Effector CD4-positive, alpha-beta T cell (primary cell): ENCODE results near the gene DPM3.
"Not testable (repeated sequence)": the region's sequence is repeated elsewhere in the genome, so short reads cannot be mapped to it uniquely, and the experiment has no call there.

ENCODE experiments used
- DNase-seq: peaks from one replicate; pipeline ENCODE4 v3.0.0-alpha.2; 2020

Gene DPM3

DNA sequence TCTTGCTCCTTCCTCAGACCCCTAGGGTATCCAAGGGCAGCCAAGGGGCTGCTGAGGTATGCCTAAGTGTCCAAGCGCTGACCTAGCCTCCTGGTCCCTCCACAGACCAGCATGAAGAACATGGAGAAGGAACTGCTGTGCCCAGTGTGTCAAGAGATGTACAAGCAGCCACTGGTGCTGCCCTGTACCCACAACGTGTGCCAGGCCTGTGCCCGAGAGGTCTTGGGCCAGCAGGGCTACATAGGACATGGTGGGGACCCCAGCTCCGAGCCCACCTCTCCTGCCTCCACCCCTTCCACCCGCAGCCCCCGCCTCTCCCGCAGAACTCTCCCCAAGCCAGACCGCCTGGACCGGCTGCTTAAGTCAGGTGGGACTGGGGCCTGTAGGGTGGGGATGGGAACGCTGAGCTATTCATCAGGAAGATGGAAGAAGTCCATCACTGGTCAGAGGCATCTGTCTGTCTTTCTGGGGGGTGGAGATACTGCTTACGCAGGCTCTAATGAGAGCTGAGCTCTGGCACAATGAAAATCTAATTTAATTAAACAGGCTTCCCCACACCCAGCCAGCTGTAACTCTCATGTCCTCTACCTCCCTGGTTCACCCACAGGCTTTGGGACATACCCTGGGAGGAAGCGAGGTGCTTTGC, 35.1 kb upstream of the DPM3 start:
- DNase-seq, result no peak

DNA sequence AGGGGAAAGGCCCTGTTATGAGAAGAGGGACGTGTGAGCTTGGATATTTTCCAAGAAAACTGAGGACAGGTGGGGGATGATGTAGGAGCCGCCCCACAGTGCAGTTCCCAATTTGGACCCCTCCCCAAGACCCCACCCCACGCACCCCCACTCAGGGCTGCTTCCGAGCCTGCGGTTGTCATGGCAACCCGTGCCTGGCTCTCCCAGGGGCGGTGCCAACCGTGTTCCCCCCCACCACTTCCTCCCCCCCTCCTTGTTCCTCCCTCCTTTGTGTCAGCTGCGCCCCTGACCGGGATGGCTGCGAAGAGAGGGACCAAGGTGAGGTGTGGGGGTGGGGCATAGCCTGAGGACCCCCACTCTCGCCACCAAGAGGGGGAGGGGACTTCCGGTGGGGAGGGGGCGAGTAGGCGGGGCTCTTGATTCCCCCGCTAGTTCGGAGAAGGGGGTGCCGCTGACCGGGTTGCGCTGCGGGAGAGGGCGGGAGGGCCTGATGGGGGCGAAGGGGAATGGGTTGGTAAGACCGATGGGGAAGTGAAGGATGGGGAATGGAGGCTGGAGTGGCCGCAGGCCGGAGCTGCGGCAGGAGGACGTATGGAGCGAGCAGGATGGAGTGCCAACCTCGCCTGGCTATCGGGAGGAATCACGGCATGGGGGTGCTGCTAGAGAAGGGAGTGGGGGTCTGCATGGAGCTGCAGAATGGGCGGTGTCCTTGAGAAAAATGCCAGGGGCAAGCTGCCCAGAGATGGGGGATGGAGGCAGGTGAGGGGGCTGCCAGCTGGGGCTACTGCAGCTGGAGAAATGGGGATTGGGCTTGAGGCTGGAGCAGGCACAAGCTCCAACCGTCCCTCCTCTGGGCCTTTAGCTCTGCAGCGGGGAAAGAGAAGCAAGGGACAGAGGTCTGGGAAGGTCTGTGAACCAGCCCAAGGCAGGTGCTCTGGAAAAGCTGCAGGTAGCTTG, 34.3 kb upstream of the DPM3 start:
- no peak for DNase-seq

DNA sequence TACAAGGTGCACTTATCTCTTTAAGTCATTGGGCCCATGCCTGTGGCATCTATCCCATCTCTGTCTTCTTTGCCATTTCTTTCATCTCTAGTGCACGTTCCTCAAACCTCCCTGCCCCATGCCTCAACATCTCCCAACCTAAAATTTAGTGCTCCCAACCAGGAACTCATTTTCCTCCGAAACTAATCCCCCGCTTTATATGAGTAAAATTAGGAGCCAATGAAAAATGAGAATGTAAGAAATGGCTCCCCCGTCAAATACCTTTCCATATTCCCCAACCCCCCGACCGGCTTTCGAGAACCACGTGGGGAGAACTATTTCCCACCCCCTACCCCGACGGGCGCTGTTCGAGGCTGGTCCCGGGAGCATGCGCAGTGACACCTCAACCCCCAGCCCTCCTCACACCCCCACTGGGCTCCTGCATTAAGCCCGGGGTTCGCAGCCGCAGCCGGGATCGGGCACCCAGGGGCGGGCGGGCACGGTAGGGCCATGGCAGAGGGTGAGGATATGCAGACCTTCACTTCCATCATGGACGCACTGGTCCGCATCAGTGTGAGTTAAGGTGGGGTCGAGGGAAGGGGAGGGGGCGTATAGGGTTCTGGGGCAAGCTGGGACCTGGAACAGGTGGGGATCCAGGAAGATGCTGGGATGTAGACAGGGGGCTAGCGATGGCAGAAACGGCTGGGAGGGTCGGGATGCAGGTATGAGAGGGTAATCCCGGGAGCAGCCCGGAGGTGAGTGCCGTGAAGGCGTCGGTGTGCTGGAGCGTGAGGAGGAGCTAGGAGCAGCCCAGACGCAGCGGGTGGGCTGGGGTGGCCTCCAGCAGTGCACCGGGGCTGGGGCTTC, 33.4 kb upstream of the DPM3 start, which contains the start of gene TRIM46:
Gene TRIM46 (plus strand): TSS at position 372 of the 846 bp plus-strand sequence. CDS start 118 bp downstream, at position 490.
- peak; percentile 46 for DNase-seq

DNA sequence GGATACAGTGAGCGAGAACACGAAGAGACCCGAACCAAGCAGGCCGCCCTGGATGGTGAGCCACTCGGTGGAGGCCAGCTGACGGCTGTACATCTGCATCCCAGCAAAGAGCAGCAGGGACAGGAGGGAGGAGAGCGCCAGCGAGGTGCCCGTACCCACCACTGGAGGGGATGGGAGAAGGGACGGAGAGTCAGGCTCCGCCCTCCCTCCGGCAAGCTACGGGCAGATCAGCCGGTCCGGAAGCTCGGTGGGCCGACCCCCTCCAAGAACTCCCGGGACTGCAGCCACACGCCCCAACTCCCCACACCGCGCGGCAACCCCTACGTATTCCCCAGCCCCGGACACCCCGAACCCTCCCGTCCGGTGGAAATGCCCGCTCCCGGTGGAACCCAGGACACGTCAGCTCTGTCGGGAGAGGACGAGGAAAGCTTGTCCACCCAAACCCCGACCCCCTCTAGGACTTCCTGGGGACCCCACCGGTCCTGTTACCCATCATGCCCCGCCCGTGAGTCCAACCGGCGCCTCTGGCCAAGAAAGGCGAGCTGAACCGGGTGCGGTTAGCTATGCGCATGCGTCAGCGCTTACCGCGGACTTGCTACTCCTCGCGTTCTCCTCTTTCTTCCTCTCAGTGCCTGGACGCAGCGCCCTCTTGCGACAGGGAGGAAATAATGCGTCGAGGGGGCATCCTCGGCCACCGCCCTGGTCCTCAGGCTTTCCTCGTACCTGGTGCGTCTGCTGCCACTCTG, 32.6 kb upstream of the DPM3 start, which contains the start of gene KRTCAP2:
Gene KRTCAP2 (minus strand): TSS at position 573 of the 746 bp plus-strand sequence. CDS start 80 bp downstream, at position 493.
- peak; percentile 91 for DNase-seq

DNA sequence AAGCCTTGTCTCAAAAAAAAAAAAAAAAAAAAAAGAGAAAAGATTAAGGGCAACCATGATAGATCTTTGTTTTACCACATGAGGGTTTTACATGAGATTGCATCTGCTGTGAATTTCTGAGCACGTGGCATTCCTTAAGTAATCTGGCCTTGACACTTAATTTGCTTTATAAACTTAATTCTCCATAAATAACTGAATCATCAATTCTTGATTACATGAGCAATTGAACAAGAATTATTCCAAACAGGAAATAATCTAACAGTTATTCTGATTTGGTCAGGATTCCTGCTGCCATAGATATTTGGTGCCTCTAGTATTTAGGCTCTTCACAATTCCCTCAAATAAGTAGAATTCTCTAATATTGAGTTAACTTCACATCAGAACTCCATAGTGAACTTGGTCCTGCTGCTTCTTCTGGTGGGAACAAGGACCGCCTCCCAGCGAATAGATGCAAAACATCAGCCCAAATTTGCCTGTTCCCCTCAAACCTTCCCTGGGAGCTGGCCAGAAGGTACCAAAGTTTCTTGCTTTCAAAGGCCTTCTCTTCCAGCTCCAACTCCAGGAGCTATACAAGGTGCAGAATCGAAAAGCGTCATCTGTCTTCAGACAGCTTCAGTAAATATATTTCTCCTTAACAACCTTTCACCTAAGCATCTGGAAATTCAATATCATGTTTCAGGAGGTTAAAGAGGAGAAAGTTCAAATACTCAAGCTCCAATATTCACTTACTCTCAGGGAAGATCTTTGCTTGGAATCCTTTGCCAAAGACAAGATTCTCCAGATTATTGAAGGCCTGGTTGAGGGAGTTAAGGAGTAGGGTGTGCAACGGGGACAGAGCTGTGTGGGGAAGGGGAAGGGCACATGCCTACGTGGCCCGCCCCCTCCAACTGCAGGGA, 31.8 kb upstream of the DPM3 start:
- no peak for DNase-seq

DNA sequence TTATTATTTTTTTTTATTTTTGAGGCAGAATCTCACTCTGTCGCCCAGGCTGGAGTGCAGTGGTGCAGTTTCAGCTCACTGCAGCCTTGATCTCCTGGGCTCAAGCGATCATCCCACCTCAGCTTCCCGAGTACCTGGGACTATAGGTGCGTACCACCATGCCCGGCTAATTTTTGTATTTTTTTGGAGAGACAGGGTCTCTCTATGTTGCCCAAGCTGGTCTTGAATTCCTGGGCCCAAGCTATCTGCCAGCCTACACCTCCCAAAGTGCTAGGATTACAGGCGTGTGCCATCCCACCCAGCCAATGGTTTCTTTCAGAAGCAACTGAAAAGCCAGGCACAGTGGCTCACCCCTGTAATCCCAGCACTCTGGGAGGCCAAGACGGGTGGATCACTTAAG, 30.5 kb upstream of the DPM3 start:
- no peak for DNase-seq

DNA sequence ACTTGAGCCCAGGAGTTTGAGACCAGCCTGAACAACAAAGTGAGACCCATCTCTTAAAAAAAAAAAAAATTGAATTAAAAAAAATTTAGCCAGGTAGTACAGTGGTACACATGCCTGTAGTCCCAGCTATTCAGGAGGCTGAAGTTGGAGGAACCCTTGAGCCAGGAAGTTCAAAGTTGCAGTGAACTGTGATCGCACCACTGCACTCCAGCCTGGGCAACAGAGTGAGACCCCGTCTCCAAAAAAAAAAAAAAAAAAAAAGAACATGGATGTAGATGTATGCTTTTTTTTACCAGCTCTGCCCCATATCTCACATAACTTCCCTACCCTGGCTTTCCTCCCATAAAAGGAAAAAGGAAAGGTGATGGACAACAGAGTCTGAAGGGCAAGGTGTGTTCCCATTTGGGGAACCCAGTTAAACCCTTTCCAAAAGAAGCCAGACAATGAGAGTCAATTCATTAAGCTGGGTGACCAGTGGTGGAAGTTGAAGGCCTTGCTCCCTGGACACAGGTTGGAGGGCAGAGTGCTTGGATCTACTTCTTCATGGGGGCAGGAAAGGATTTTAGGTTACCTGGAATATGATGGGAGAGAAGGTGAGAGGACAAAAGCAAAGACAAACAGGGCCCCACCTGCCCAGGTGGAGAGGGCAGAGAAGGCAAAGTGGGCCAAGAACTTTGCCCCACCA, 29.9 kb upstream of the DPM3 start:
- no peak for DNase-seq

DNA sequence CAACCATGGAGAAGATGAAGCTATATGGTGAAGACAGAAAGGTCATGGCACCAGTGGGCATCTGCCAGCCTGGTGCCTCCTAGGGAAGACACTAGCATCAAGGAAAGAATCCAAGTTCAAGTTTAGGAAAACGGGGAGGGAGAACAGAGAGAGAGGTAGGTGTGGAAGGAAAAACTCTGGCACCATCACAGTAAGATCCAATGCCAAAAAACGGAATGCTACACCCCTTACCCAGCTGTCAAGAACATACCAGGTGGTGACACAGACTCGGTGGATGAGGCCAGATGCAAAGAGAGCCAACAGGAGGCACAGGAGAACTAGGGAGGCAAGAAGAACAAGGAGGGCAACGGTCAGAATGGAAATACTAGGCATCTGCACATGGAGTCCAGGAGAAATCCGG, 29.2 kb upstream of the DPM3 start:
- no peak for DNase-seq

DNA sequence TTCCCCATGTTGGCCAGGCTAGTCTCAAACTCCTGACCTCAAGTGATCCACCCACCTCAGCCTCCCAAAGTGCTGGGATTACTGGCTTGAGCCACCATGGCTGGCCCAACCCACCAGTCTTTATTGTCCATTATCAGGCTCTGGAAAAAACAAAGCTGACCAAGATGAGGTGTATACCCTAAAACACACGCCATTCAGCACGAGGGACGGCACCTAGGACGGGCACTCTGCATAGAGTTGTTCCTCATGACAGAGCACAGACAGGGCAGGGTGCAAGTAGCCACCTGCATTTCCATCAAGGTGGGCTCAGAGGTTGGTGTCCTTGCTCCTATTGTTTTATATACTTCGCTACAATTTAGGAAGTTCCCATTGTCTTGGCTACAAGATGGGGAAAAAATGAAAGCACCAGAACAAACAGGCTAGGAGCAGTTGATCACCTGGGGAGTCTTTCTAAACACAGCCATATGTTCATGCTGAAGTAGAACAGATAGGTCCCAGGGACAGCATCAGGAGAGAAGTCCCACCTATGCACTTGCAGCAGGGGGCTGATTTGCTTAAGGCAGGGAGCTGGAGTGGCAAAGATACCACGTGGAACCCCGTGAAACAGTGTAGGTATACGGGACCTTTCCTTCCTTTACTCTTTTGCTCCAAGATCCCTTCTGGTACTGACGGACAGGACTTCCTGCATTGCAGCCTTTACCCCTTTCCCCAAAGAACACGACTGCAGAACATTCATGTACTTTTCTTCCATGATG, 28.3 kb upstream of the DPM3 start:
- no peak for DNase-seq

DNA sequence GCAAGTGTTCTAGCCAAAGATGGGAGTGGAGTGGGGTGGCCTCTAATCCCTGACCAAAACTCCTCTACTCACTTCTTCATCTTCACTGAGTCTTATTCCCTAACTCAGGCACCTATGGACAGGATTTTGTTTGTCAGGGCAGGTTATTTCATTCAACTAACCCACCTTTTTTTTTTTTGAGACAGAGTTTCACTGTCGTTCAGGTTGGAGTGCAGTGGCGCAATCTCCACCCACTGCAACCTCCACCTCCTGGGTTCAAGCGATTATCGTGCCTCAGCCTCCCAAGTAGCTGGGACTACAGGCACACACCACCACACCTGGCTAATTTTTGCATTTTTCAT, 27.7 kb upstream of the DPM3 start:
- DNase-seq, result not testable (repeated sequence)

DNA sequence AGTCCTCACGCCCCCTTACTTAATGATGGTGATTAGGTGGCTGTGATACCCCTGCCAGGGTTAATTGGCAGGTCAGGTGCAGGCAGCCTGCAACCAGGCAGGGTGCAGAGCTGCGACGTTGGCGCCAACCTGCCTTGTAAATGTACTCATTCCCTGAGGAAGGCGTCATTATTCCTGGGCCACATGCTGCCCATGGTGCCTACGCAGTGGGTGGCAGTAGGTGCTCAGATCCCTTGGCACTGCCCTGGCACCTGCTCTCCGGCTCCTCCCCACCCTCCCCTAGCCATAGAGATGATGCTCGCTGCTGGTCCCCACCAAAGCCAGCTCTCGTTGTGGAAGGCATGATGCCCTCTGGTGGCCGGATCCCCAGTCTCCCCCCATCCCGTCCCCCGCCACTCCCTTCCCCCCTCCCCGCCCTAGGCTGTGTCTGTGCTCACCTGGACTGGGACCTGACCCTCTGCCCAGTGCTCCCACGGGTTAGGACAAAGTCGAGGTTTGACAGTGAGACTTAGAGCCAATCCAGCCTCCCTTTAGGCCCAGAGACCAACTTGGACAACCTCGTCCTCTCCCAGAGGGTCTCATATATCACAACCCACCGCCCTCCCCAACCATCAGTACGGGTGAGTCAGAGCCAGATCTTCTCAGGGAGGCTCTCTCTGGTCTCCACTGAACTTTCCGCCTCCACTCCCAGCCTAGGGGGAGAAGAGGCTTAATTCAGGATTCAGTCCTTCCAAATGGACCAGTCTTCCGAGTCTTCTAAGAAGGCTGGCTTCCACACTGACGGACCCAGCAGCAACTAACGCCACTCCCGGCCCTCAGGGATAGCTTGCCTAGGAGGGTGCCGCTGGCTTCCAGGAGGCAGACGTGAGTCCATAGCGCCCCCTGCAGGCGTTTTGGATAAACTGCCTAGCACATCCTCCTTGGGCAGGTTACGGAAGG, 27.1 kb upstream of the DPM3 start:
- peak; percentile 83 for DNase-seq

DNA sequence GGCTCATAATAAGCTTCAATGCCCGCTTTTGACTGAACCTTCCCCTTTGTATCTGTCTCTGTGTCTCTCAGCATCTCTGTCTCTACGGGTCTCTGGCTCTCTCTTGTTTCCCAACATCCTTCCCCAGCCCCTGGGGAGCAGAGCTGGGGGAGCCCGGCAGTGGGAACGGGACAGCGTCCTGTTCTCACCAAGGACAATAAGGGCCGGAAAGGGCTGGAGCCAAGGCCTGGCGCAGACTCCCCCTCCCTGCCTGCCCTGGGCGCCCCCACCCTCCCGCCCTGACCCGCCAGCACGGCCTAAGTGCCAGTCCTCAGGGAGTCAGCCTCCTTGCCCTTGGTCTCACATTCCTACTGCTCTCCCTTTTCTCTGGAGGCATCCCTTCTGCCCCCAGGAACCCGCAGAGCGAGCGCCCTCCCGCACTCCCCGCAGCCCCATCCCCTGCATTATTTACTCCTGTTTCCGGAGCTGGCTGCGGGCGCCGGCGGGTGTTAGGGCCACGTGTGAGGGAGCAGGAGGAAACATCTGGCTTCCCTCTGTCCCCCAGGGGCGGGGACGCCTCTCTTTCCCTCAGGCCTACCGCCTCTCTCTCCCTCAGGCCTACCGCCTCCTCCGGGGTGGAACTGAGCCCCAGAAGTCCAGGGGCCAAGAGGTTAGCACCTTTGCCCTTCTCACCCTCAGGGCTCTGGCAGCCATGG, 26.3 kb upstream of the DPM3 start:
- DNase-seq, result no peak

DNA sequence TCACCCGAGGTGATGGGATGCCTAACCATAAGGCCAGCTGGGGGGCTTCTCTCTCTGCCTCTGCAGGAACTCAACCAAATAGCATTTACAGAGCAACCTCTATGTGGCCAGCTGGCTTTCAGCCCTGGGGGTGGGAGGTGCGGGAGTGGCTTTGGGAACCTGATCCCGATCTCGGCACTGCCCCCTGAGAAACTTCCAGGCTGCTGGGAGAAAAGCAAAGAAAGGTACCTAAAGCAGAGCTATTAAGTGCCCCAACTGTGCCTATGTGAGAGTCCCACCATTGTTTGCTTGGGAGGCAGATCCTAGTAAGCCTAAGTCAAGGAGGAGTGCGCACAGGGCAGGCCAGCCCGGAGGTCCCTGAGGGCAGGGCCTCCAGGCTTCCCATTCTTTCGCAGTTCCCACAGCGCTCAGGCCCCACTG, 25.7 kb upstream of the DPM3 start:
- no peak for DNase-seq

DNA sequence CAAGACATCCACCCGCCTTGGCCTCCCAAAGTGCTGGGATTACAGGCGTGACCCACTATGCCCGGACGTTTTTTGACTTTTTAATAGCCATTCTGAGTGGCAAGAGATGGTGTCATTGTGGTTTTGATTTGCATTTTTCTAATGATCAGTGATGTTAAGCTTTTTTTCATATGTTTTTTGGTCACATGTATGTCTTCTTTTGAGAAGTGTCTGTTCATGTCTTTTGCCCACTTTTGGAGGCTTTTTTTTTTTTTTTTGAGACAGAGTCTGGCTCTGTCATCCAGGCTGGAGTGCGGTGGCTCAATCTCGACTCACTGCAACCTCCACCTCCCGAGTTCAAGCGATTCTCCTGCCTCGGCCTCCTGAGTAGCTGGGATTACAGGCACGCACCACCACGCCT, 24.3 kb upstream of the DPM3 start:
- DNase-seq, result not testable (repeated sequence)

DNA sequence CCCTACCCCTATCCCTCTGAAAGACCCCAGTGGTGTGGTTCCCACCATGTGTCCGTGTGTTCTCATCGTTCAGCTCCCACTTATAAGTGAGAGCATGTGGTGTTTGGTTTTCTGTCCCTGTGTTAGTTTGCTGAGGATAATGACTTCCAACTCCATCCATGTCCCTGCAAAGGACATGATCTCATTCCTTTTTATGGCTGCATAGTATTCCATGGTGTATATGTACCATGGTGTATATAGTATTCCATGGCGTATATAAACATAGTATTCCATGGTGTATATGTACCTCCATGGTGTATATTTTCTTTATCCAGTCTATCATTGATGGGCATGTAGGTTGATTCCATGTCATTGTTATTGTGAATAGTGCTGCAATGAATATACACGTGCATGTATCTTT, 23.5 kb upstream of the DPM3 start:
- DNase-seq, result not testable (repeated sequence)

DNA sequence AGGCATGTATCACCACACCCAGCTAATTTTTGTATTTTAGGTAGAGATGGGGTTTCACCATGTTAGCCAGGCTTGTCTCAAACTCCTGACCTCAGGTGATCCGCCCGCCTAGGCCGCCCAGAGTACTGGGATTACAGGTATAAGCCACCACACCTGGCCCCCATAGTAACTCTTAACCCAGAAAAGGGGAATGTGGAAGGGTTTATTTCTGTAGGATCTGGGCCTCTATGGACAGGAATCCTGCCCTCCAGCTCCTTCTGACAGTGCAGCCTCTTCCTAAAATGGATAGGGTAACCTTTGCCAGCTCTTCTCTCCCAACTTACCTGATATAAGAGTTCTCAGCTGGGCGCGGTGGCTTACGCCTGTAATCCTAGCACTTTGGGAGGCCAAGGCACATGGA, 22.3 kb upstream of the DPM3 start:
- not testable (repeated sequence) for DNase-seq

DNA sequence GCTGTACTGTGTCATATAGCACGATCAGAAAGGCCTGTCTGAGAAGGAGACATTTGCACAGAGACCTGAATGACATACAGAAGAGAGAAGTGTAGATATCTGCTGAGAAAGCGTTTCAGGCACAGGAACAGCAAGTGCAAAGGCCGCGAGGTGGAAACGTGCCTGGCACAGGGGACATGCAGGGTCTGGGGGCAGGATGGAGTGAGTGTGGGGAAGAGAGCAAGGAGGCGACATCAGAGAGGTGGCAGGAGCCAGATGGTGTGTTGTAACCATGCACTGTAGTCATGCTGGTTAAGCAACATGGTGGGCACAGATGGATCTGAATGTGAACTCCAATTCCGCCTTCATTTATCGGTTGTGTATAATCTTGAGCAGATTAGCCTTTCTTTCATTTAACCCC, 19.8 kb upstream of the DPM3 start:
- DNase-seq, result no peak

DNA sequence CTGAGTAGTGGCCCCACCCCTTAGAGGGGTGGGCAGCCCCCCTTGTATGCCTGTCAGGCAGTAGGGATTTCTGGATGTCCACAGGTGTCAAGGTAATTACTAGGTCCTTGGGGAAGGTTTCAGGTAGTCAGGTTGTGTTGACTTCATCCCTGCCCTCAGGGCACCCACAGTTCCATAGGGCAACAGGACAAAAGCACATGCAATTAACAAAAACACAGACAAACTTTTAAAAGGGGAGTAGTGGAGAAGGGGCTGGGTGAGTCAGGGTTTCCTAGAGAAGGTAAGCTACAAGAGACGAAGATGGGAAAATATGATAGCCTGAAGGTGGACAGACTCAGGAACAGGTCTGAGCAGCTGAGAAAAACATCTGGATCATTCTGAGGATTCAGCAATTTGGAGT, 18.7 kb upstream of the DPM3 start:
- DNase-seq, result no peak
